CD4-positive, alpha-beta T cell (primary cell): ENCODE data around the gene SLC25A42. TPM values are rescaled to one million over a fixed set of nuclear protein-coding genes. Genes with fewer than 3 reads are reported as not detected.

ENCODE experiments used
- ATAC-seq: fragments of 200-7000 bp; cut with Tn5 transposase; one replicate; pipeline ENCODE4 v1.10.0; 2022; ENCODE audit warnings: mild to moderate bottlenecking; ENCODE audit not compliant: poor library complexity
- CTCF ChIA-PET: fragments of 350-600 bp; sonication (Branson Sonifier 250); formaldehyde crosslinking; loops from one replicate; lab custom pipeline; 2021; ENCODE audit warnings: antibody characterized with exemption, inconsistent platforms; lab: Charles Lee
- POLR2A ChIA-PET: fragments of 350-600 bp; sonication (Branson Sonifier 250); formaldehyde crosslinking; loops from one replicate; lab custom pipeline; 2021; ENCODE audit warnings: antibody characterized with exemption, inconsistent platforms; lab: Charles Lee
- DNase-seq, 14 experiments: peaks; one replicate each; pipeline ENCODE4 v3.0.0-alpha.2; 2013 to 2020; ENCODE audit warnings: mixed read lengths in 2 of 14
- H3K27ac ChIP-seq, 2 donors: one replicate each; pipeline versions ENCODE4 v1.5.1 to v1.7.0; 2013; ENCODE audit warnings: low read length in 2 of 2, low read depth in 1 of 2, mild to moderate bottlenecking in 1 of 2
- H3K27me3 ChIP-seq, 2 experiments: 1 replicate in 1 of 2; 2 replicates in 1 of 2; pipeline versions ENCODE4 v1.6.1 to v1.7.0; 2013; ENCODE audit warnings: low read length in 2 of 2, control low read depth in 1 of 2, mild to moderate bottlenecking in 1 of 2, moderate library complexity in 1 of 2; ENCODE audit not compliant: insufficient read depth in 2 of 2, control insufficient read depth in 1 of 2
- H3K36me3 ChIP-seq: one replicate; pipeline ENCODE4 v1.6.1; 2013; ENCODE audit warnings: low read length, control low read depth; ENCODE audit not compliant: insufficient read depth
- H3K4me1 ChIP-seq: one replicate; pipeline ENCODE4 v1.6.1; 2013; ENCODE audit warnings: low read length, control low read depth; ENCODE audit not compliant: insufficient read depth
- H3K4me3 ChIP-seq: one replicate; pipeline ENCODE4 v1.5.1; 2013; ENCODE audit warnings: mild to moderate bottlenecking, low read length, moderate library complexity
- H3K9me3 ChIP-seq, 2 experiments: 1 replicate in 1 of 2; 2 replicates in 1 of 2; pipeline versions ENCODE4 v1.6.1 to v1.7.0; 2013; ENCODE audit warnings: low read length in 2 of 2, mild to moderate bottlenecking in 2 of 2, control low read depth in 1 of 2, moderate library complexity in 1 of 2; ENCODE audit not compliant: control insufficient read depth in 1 of 2, insufficient read depth in 1 of 2
- H3K27ac Mint-ChIP-seq: one replicate; pipeline ENCODE4 v1.8.0; 2020; ENCODE audit warnings: mixed read lengths
- H3K27me3 Mint-ChIP-seq: one replicate; pipeline ENCODE4 v1.8.0; 2021; ENCODE audit warnings: mixed read lengths
- H3K36me3 Mint-ChIP-seq: one replicate; pipeline ENCODE4 v1.8.0; 2021; ENCODE audit warnings: low read depth, mixed read lengths
- H3K4me1 Mint-ChIP-seq: one replicate; pipeline ENCODE4 v1.8.0; 2021; ENCODE audit warnings: low read depth, mixed read lengths
- H3K4me3 Mint-ChIP-seq: one replicate; pipeline ENCODE4 v1.8.0; 2020; ENCODE audit warnings: mild to moderate bottlenecking, mixed read lengths
- H3K9me3 Mint-ChIP-seq: one replicate; pipeline ENCODE4 v1.8.0; 2020; ENCODE audit warnings: mixed read lengths
- CTCF ChIP-seq: fragments of 200-600 bp; IDR thresholded peaks from one replicate; pipeline ENCODE4 v1.8.0; 2022; ENCODE audit warnings: antibody characterized with exemption, mild to moderate bottlenecking
- intact Hi-C, 2 experiments: fragments of 100-400 bp; cut with DNase I in 1 of 2; cut with micrococcal nuclease in 1 of 2; formaldehyde crosslinking; loops; one replicate each; pipeline versions ENCODE4 v1.15.1 to v1.9.0; 2023 to 2025; cut with DNase I, micrococcal nuclease
- total RNA-seq, 174 experiments: library from RNA in 2 of 174; stranded (reverse) in 2 of 174; gene quantifications; one replicate each; pipeline ENCODE4 v1.2.3 and lab custom pipeline; 2021 to 2026

SLC25A42 gene
- total RNA-seq, 2 experiments from 2014 or later: 15.1 to 15.4 TPM

GRCh38 chr19:19154768-19155494, 91.1 kb downstream of the SLC25A42 start:
- Histone ChIP-seq H3K27ac (no peak overlapping the region), H3K36me3 (peaks cover 4% of the 10 kb centered on the region), H3K4me3 (no peak overlapping the region), H3K27me3 (no peaks in the 10 kb centered on the region), H3K9me3 (no peaks in the 10 kb centered on the region), H3K4me1 (no peaks in the 10 kb centered on the region)
- Mint-ChIP-seq H3K27ac (no peak overlapping the region), H3K9me3 (no peaks in the 10 kb centered on the region), H3K36me3 (peaks cover 23% of the 10 kb centered on the region), H3K4me3 (no peak overlapping the region), H3K27me3 (no peaks in the 10 kb centered on the region), H3K4me1 (no peaks in the 10 kb centered on the region)
- ChIA-PET POLR2A (no interaction called here), CTCF (no interaction called here)
- TF ChIP-seq CTCF: no peak
- no peak for ATAC-seq
- intact Hi-C loops: no loop called here
- DNase-seq: no peak

- Histone ChIP-seq H3K36me3 (peaks cover 4% of the 10 kb centered on the region), H3K4me1 (no peaks in the 10 kb centered on the region), H3K9me3 (no peaks in the 10 kb centered on the region), H3K27ac (no peak overlapping the region), H3K27me3 (no peaks in the 10 kb centered on the region), H3K4me3 (no peak overlapping the region)
- no peaks in the 10 kb centered on the region for H3K27me3 Mint-ChIP-seq
- H3K9me3 Mint-ChIP-seq: no peaks in the 10 kb centered on the region
- H3K4me3 Mint-ChIP-seq: no peak overlapping the region
- no peak for TF ChIP-seq CTCF
- intact Hi-C loops: no loop called here
- no peak overlapping the region for H3K27ac Mint-ChIP-seq
- ChIA-PET POLR2A (interaction anchor here (1.0 kb wide), 1 partner anchor 15 kb away, joined by 3 read pairs; the partner anchor contains the start of gene MEF2B), CTCF (interaction anchor here (1.4 kb wide), 1 partner anchor 10 kb away, joined by 5 read pairs; no protein-coding TSS in a partner anchor)
- no peaks in the 10 kb centered on the region for H3K4me1 Mint-ChIP-seq
- no peak for DNase-seq
- ATAC-seq: no peak
- peaks cover 23% of the 10 kb centered on the region for H3K36me3 Mint-ChIP-seq
Measured at GRCh38 chr19:19155495-19156219, 91.9 kb downstream of the SLC25A42 start.

- H3K27me3 ChIP-seq: no peaks in the 10 kb centered on the region
- H3K4me1 Mint-ChIP-seq: no peaks in the 10 kb centered on the region
Measured at GRCh38 chr19:19157808-19158207, 94.0 kb downstream of the SLC25A42 start.

More at GRCh38 chr19:19157808-19158207, 94.0 kb downstream of the SLC25A42 start:
- Mint-ChIP-seq H3K27me3 (no peaks in the 10 kb centered on the region), H3K4me3 (no peak overlapping the region), H3K36me3 (peaks cover 27% of the 10 kb centered on the region), H3K27ac (no peak overlapping the region), H3K9me3 (no peaks in the 10 kb centered on the region)
- Histone ChIP-seq H3K4me3 (no peak overlapping the region), H3K27ac (no peak overlapping the region), H3K9me3 (no peaks in the 10 kb centered on the region), H3K36me3 (peaks cover 4% of the 10 kb centered on the region), H3K4me1 (no peaks in the 10 kb centered on the region)
- POLR2A ChIA-PET: no interaction called here
- intact Hi-C loops: no loop called here
- no peak for DNase-seq
- CTCF ChIA-PET: no interaction called here
- no peak for TF ChIP-seq CTCF
- ATAC-seq: no peak
